ENCODE data around the gene REEP5. TPM values are rescaled to one million over a fixed set of nuclear protein-coding genes. Genes with fewer than 3 reads are reported as not detected.

REEP5 gene
- total and polyA plus RNA-seq, 7 donors = 35.5 to 83.6 (median 76.7) TPM

GRCh38 chr5:112933651-112934365 lies 11.8 kb upstream of the REEP5 start:
- no peak for DNase-seq
- no peak overlapping the region for H3K4me3 ChIP-seq
- TF ChIP-seq CTCF (IDR thresholded peaks at IDR 0.05) = no peak
- H3K4me1 ChIP-seq = no peaks in the 10 kb centered on the region
- intact Hi-C loops (cut with DNase I) = no loop called here
- H3K27me3 ChIP-seq (ENCODE audit: insufficient read depth in 3 of 3, low read length in 2 of 3) = no peaks in the 10 kb centered on the region
- 81 to 90% (median 88%) methylated on average over 1 of the region's 1 CpG for WGBS, 3 donors
- ATAC-seq = no peak
- no peak overlapping the region for H3K27ac ChIP-seq
- H3K36me3 ChIP-seq (ENCODE audit: insufficient read depth in 1 of 2, low read depth in 1 of 2) = no peaks in the 10 kb centered on the region
- H3K9me3 ChIP-seq = no peaks in the 10 kb centered on the region

GRCh38 chr5:112933105-112933504 lies 11.1 kb upstream of the REEP5 start:
- no peak overlapping the region for H3K4me3 ChIP-seq
- 74 to 83% (median 81%) methylated on average over 1 of the region's 1 CpG for WGBS, 3 donors
- TF ChIP-seq CTCF (IDR thresholded peaks at IDR 0.05) = no peak
- intact Hi-C loops (cut with DNase I) = no loop called here
- no peaks in the 10 kb centered on the region for H3K27me3 ChIP-seq (ENCODE audit: insufficient read depth in 3 of 3, low read length in 2 of 3)
- peaks cover 6% of the 10 kb centered on the region for H3K4me1 ChIP-seq
- no peak for DNase-seq
- H3K36me3 ChIP-seq (ENCODE audit: insufficient read depth in 1 of 2, low read depth in 1 of 2) = no peaks in the 10 kb centered on the region
- no peaks in the 10 kb centered on the region for H3K9me3 ChIP-seq
- no peak for ATAC-seq
- no peak overlapping the region for H3K27ac ChIP-seq

DNA sequence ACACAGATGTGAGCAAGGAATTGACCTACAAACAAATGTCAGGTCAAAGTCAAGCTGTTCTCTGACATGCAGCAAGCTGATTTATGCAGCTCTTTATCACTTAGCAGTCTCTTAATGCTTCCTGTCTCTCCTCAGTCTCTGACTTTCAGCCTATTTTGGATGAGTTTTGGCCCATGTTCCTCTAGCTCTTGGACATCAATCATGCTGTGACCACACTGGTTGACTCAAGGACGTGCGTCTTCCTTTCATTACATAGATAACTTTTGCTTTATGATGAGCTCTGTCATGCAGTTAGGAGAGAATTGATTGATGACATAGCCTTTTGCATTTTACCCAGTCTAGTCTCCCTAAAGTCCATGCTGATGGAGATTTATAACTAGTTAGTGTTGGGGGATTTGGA lies 9.4 kb upstream of the REEP5 start:
- Histone ChIP-seq H3K27me3 (ENCODE audit: insufficient read depth in 3 of 3, low read length in 2 of 3) (no peaks in the 10 kb centered on the region), H3K27ac (no peak overlapping the region), H3K36me3 (ENCODE audit: insufficient read depth in 1 of 2, low read depth in 1 of 2) (no peaks in the 10 kb centered on the region), H3K4me1 (peaks cover 11% of the 10 kb centered on the region), H3K4me3 (no peak overlapping the region), H3K9me3 (no peaks in the 10 kb centered on the region)
- intact Hi-C loops (cut with DNase I) = no loop called here
- ATAC-seq = no peak
- no peak for TF ChIP-seq CTCF (IDR thresholded peaks at IDR 0.05)
- WGBS, 3 donors = 56 to 74% (median 64%) methylated on average over 2 of the region's 2 CpGs
- DNase-seq = no peak

DNA sequence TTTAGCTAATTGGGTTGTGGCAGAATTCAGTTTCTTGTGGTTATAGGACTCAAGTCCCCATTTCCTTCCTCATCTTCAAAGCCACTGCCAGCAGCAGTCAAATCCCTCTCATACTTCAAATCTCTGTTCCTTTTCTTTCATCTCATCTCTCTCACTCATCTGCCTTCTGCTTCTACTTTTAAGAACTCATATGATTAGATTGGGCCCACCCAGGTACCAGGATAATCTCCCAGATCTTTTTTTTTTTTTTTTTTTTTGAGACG lies 8.0 kb upstream of the REEP5 start:
- intact Hi-C loops (cut with DNase I) = no loop called here
- ATAC-seq = no peak
- no peaks in the 10 kb centered on the region for H3K36me3 ChIP-seq (ENCODE audit: insufficient read depth in 1 of 2, low read depth in 1 of 2)
- H3K4me1 ChIP-seq = peaks cover 11% of the 10 kb centered on the region
- no peak for TF ChIP-seq CTCF (IDR thresholded peaks at IDR 0.05)
- no peak overlapping the region for H3K4me3 ChIP-seq
- no peaks in the 10 kb centered on the region for H3K27me3 ChIP-seq (ENCODE audit: insufficient read depth in 3 of 3, low read length in 2 of 3)
- H3K9me3 ChIP-seq = no peaks in the 10 kb centered on the region
- WGBS, 3 donors = 77% methylated on average over 1 of the region's 1 CpG; no CpG with 5 or more reads in 2 of the 3 donors
- DNase-seq = no peak
- H3K27ac ChIP-seq = peak overlapping the region; percentile 32

Data from psoas muscle (tissue), 8 donors.